A673 (cell line): Measurements from ENCODE around the gene ECE1. TPM values are rescaled to one million over a fixed set of nuclear protein-coding genes. Genes with fewer than 3 reads are reported as not detected.
"Not testable (repeated sequence)": the region's sequence is repeated elsewhere in the genome, so short reads cannot be mapped to it uniquely, and the experiment has no call there.

Experiments
- BruUV-seq: library from RNA; stranded (reverse); fragments of 400-500 nt; replicated peaks from 2 replicates; lab custom pipeline; 2021; lab: Mats Ljungman, UMichigan
- CTCF ChIA-PET: fragments of 300-600 bp; sonication (Branson Sonifier 250); formaldehyde crosslinking; loops from one replicate; lab custom pipeline; 2022; ENCODE audit warnings: antibody characterized with exemption; lab: Charles Lee
- POLR2A ChIA-PET: fragments of 300-600 bp; sonication (Branson Sonifier 250); formaldehyde crosslinking; loops from one replicate; lab custom pipeline; 2022; ENCODE audit warnings: antibody characterized with exemption; ENCODE audit not compliant: low non-redundant PET; lab: Charles Lee
- DNase-seq: peaks from one replicate; pipeline ENCODE4 v3.0.0-alpha.2; 2015; ENCODE audit warnings: low spot score
- H3K27ac ChIP-seq: fragments of 200-600 bp; sonication (generic); 2 replicates; pipeline ENCODE4 v1.5.1; 2016; ENCODE audit warnings: mixed run types, low read depth, mild to moderate bottlenecking, mixed read lengths, antibody characterized with exemption, low read length; ENCODE audit not compliant: poor library complexity, severe bottlenecking
- H3K27me3 ChIP-seq: fragments of 200-600 bp; sonication (generic); replicated peaks from 2 replicates; pipeline ENCODE4 v1.6.1; 2017; ENCODE audit warnings: mixed run types, low read depth, mild to moderate bottlenecking, mixed read lengths, antibody characterized with exemption, low read length; ENCODE audit not compliant: insufficient read depth, poor library complexity
- H3K36me3 ChIP-seq: fragments of 200-600 bp; sonication (generic); 2 replicates; pipeline ENCODE4 v1.6.1; 2016; ENCODE audit warnings: mixed run types, mild to moderate bottlenecking, mixed read lengths, antibody characterized with exemption, low read length; ENCODE audit not compliant: insufficient read depth, poor library complexity, severe bottlenecking
- H3K4me1 ChIP-seq: fragments of 200-600 bp; sonication (generic); 2 replicates; pipeline ENCODE4 v1.6.1; 2017; ENCODE audit warnings: mixed run types, mild to moderate bottlenecking, mixed read lengths, antibody characterized with exemption, low read length; ENCODE audit not compliant: insufficient read depth, poor library complexity, severe bottlenecking
- H3K4me3 ChIP-seq: fragments of 200-600 bp; sonication (generic); 2 replicates; pipeline ENCODE4 v1.5.1; 2016; ENCODE audit warnings: low read depth, mixed run types, mild to moderate bottlenecking, mixed read lengths, low read length; ENCODE audit not compliant: poor library complexity, severe bottlenecking
- H3K9me3 ChIP-seq: fragments of 200-600 bp; sonication (generic); 2 replicates; pipeline ENCODE4 v1.6.1; 2016; ENCODE audit warnings: mixed run types, low read depth, mild to moderate bottlenecking, mixed read lengths, antibody characterized with exemption, low read length; ENCODE audit not compliant: poor library complexity, severe bottlenecking
- EZH2 ChIP-seq: fragments of 200-600 bp; sonication (generic); IDR thresholded peaks from 2 replicates; pipeline ENCODE4 v1.6.1; 2017; ENCODE audit warnings: borderline replicate concordance, low read depth, mild to moderate bottlenecking, mixed read lengths, antibody characterized with exemption, low read length; ENCODE audit not compliant: poor library complexity, severe bottlenecking
- intact Hi-C: fragments of 100-400 bp; cut with micrococcal nuclease; formaldehyde crosslinking; loops from one replicate; pipeline ENCODE4 v1.10.0; 2022; ENCODE audit not compliant: unreplicated experiment
- total RNA-seq: library from RNA; stranded (reverse); gene quantifications from 2 replicates; pipeline ENCODE4 v1.2.3, GENCODE V29; 2021
- TF ChIP-seq, protein P1 (sequence below): fragments of 300-800, 200-600 bp; sonication (generic); conservative IDR thresholded peaks from 2 replicates; pipeline ENCODE4 v1.5.1; 2017; ENCODE audit warnings: low read depth, mild to moderate bottlenecking, antibody characterized with exemption, low read length, moderate library complexity, mixed read lengths

Gene ECE1
- total RNA-seq, 1 experiment from 2014 or later, result 31.5 TPM

DNA sequence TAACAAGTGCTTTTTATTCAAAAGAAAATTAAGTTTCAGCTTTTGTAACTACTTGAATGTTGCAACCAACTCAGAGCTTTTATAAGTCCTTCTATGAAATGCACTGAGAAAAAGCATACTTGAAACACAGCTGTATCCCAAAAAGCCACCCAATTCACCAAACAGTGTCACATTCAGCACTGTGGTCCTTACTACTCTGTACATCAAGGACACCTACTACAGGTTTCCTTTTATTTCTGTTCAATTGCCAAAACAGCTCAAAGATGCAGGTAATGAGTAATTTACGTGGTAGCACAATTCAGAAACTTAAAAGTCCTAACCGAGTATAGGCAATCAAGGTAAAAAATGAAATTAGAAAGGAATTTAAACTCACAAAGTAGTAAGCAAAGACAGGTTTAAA, 116.0 kb downstream of the ECE1 start:
- intact Hi-C loops, result no loop called here
- H3K27ac ChIP-seq, result peak overlapping the region; percentile 12
- peaks cover 19% of the 10 kb centered on the region for H3K4me1 ChIP-seq
- ChIA-PET POLR2A (no interaction called here), CTCF (no interaction called here)
- H3K36me3 ChIP-seq, result peaks cover 12% of the 10 kb centered on the region
- no TSS peak for BruUV-seq
- no peak for TF ChIP-seq EZH2
- TF ChIP-seq, protein P1, sequence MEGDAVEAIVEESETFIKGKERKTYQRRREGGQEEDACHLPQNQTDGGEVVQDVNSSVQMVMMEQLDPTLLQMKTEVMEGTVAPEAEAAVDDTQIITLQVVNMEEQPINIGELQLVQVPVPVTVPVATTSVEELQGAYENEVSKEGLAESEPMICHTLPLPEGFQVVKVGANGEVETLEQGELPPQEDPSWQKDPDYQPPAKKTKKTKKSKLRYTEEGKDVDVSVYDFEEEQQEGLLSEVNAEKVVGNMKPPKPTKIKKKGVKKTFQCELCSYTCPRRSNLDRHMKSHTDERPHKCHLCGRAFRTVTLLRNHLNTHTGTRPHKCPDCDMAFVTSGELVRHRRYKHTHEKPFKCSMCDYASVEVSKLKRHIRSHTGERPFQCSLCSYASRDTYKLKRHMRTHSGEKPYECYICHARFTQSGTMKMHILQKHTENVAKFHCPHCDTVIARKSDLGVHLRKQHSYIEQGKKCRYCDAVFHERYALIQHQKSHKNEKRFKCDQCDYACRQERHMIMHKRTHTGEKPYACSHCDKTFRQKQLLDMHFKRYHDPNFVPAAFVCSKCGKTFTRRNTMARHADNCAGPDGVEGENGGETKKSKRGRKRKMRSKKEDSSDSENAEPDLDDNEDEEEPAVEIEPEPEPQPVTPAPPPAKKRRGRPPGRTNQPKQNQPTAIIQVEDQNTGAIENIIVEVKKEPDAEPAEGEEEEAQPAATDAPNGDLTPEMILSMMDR, result no peak
- peak overlapping the region; percentile 83 for H3K4me3 ChIP-seq
- H3K9me3 ChIP-seq, result no peaks in the 10 kb centered on the region
- no peaks in the 10 kb centered on the region for H3K27me3 ChIP-seq
- DNase-seq, result no peak

DNA sequence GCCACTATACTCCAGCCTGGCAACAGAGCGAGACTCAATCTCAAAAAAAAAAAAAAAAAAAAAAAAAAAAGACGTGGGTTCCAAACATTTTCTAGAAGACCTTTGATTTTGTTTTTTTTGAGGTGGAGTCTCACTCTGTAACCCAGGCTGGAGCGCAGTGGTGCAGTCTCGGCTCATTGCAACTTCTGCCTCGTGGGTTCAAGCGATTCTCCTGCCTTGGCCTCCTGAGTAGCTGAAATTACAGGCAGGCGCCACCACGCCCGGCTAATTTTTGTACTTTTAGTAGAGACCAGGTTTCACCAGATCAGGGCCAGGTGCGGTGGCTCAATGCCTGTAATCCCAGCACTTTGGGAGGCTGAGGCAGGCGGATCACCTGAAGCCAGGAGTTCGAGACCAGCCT, 117.2 kb downstream of the ECE1 start:
- DNase-seq, BruUV-seq, H3K9me3 ChIP-seq, H3K27ac ChIP-seq, H3K27me3 ChIP-seq, CTCF ChIA-PET, intact Hi-C loops, POLR2A ChIA-PET, H3K4me3 ChIP-seq: not testable (repeated sequence)
- peaks cover 19% of the 10 kb centered on the region for H3K4me1 ChIP-seq
- H3K36me3 ChIP-seq, result peaks cover 19% of the 10 kb centered on the region

DNA sequence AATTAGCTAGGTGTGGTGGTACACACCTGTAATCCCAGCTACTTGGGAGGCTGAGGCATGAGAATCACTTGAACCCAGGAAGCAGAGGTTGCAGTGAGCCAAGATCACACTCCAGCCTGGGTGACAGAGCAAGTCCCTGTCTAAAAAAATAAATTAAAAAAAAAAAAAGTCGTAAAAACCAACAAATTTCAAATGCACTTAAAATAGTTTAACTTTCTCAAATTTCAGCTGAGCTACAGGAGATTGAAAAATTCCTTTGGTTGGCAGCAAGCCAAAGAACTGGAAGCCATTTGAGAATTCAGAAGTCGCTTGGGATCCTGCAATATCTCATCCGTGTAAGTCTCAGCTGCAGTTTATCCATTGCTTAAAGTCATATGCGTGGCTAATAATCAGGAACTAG, 119.4 kb downstream of the ECE1 start:
- H3K4me1 ChIP-seq, result peaks cover 19% of the 10 kb centered on the region
- intact Hi-C loops, H3K27me3 ChIP-seq, CTCF ChIA-PET, BruUV-seq, H3K4me3 ChIP-seq, POLR2A ChIA-PET, H3K9me3 ChIP-seq: not testable (repeated sequence)
- peak; percentile 79 for DNase-seq
- peak overlapping the region; percentile 6 for H3K27ac ChIP-seq
- peaks cover 29% of the 10 kb centered on the region for H3K36me3 ChIP-seq

DNA sequence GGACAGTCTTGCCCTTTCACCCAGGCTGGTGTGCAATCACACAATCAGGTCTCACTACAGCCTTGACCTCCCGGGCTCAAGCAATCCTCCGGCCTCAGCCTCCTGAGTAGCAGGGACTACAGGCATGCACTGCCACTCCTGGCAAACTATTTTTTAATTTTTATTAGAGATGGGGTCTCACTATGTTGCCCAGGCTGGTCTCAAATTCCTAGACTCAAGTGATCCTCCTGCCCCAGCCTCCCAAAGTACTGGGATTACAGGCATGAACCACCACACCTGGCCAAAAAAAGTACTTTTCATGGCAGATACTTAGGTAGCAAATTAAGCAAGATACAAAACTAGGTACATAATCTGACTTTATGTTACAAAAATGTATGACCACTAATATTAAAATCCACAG, 121.8 kb downstream of the ECE1 start:
- TF ChIP-seq, protein P1, result no peak
- Histone ChIP-seq H3K27me3 (no peaks in the 10 kb centered on the region), H3K36me3 (peaks cover 29% of the 10 kb centered on the region), H3K4me1 (peaks cover 15% of the 10 kb centered on the region), H3K9me3 (no peaks in the 10 kb centered on the region), H3K4me3 (no peak overlapping the region), H3K27ac (no peak overlapping the region)
- no TSS peak for BruUV-seq
- no peak for DNase-seq
- ChIA-PET CTCF (no interaction called here), POLR2A (no interaction called here)
- intact Hi-C loops, result no loop called here

Other genes with a start within 250 kb of the ECE1 start
- 84.7 and 86.8 TPM in 2 replicates for gene EIF4G3, start 113.6 kb downstream of the ECE1 start, total RNA-seq
- gene NBPF3, start 149.7 kb upstream of the ECE1 start, total RNA-seq, result 12.9 and 15.3 TPM in 2 replicates
- gene ALPL, start 219.0 kb upstream of the ECE1 start, total RNA-seq, result 4.8 and 8.8 TPM in 2 replicates